HG02981 (cell line): ENCODE data around the gene KNTC1.
"Not testable (repeated sequence)": the region's sequence is repeated elsewhere in the genome, so short reads cannot be mapped to it uniquely, and the experiment has no call there.

Experiments
- ATAC-seq: cut with Tn5 transposase; IDR thresholded peaks from one replicate; pipeline ENCODE4 v1.9.1; 2021; ENCODE audit warnings: mild to moderate bottlenecking, moderate library complexity; ENCODE audit not compliant: unreplicated experiment

KNTC1 gene

GRCh38 chr12:122560138-122560537, 33.1 kb downstream of the KNTC1 start:
- no peak for ATAC-seq

GRCh38 chr12:122563361-122563760, 36.3 kb downstream of the KNTC1 start:
- ATAC-seq: no peak

DNA sequence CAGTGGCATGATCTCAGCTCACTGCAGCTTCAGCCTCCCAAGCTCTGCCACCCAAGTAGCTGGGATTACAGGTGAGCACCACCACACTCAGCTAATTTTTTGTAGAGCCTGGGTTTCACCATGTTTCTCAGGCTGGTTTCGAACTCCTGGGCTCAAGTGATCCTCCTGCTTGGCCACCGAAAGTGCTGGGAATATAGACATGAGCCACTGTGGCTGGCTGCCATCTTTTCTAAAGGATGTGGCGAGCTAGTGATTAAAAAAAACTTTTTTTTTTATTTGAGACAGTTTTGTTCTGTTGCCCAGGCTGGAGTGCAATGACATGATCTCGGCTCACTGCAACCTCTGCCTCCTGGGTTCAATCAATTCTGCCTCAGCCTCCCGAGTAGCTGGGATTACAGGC, 39.8 kb downstream of the KNTC1 start:
- ATAC-seq: not testable (repeated sequence)

DNA sequence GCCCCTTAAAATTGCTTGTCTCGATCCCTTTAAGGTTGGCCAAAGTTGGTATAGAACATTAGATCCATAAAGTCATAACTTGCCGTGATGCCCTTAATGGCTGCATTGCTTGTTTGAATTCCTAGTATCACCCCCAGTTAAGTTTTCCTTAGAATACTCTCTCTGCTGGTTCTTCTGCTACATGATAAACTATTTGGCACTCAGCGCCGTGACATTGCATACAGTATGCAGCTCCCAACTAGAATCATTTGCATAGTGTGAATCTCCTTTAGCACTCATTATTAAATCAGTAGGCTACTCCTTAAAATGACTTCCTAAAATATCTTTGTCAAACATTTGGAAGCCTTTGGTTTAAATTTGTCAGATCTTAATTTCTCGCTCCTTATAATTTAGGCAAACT, 42.2 kb downstream of the KNTC1 start:
- ATAC-seq: no peak

DNA sequence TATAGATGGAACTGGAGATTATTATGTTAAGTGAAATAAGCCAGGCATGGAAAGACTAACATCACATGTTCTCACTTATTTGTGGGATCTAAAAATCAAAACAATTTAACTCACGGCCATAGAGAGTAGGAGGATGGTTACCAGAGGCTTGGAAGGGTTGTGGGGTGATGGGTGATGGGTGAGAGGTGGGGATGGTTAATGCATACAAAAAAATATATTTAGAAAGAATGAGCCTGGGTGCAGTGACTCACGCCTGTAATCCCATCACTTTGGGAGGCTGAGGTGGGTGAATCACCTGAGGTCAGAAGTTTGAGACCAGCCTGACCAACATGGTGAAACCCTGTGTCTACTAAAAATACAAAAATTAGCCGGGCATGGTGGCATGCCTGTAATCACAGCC, 43.0 kb downstream of the KNTC1 start:
- not testable (repeated sequence) for ATAC-seq

DNA sequence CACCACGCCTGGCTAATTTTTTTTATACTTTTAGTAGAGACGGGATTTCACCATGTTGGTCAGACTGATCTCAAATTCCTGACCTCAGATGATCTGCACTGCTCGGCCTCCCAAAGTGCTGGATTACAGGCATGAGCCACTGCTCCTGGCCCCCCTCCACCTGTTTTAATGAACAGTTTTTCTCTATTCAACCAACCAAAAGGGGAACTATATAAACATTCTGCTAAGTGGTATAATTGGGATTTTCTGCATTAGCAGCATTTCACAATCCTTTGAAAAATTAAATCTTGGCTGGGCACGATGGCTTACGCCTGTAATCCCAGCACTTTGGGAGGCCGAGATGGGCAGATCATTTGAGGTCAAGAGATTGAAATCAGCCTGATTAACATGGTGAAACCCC, 44.8 kb downstream of the KNTC1 start:
- no peak for ATAC-seq

DNA sequence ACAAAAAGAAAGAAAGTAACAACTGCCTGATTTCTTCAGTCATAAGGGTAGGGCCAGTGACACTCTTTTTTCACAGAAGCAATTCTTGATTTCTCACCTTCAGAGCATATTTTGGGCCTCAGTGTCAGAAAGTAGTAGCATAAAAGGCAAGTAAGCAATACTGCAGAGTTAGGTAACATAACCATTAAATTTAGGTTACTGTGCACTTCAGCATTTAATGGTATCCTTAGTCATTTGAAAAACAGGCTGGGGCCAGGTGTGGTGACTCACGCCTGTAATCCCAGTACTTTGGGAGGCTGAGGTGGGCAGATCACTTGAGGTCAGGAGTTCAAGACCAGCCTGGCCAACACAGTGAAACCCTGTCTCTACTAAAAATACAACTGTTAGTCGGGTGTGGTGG, 56.2 kb downstream of the KNTC1 start:
- ATAC-seq: not testable (repeated sequence)

DNA sequence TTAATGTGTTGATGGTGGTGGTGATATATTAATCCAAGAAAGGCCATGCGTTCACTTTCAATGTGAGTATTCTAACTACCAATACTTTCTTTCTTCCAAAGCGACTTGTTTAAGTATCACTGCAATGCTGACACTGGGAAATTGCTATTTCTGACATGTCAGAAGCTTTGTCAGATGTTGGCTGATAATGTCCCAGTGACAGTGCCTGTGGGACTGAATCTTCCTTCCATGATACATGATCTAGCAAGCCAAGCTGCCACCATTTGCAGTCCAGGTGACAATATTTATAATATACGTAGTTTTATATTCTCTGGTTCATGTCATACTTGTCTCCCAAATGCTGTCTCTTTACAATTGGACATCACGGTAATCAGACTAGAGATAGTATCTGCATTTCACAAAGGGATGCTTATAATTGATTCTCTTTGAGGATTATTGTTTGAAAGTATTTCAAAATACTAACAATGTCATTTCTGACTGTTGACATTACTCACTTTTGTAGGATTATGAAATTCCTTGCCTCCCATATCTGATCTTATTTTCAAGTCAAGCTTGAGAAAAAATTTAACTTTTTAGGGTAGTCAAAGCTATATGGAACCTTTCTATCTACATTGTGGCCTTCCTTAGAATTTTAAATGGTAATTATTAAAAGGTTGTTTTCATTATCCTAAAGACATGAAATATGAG, 57.3 kb downstream of the KNTC1 start:
- no peak for ATAC-seq

DNA sequence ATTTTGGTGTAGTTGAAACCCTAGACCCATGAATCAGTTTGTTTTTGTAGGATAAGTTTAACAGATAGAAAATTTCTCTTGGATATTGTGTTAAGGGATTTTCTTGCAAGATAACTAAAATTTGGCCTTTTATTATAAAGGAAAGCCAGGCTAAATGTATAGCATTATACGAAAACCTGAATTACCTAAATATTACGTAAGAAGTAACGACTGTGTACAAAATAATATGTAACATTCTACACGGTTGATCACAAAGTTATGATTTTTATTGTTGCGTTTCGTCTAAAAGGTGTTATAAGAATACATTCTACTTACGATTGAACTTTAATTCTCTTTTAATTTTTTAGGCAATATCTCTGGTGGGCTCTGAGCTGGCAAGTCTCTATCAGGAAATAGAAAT, 63.9 kb downstream of the KNTC1 start:
- no peak for ATAC-seq

- ATAC-seq: not testable (repeated sequence)
These were observed 64.9 kb downstream of the KNTC1 start for GRCh38 chr12:122591966-122592365.

DNA sequence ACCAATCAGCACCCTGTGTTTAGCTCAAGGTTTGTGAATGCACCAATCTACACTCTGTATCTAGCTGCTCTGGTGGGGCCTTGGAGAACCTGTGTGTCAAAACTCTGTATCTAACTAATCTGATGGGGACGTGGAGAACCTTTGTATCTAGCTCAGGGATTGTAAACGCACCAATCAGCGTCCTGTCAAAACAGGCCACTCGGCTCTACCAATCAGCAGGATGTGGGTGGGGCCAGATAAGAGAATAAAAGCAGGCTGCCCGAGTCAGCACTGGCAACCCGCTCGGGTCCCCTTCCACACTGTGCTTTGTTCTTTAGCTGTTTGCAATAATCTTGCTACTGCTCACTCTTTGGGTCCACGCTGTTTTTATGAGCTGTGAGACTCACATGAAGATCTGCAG, 65.5 kb downstream of the KNTC1 start:
- not testable (repeated sequence) for ATAC-seq

GRCh38 chr12:122593910-122594309, 66.9 kb downstream of the KNTC1 start:
- no peak for ATAC-seq

DNA sequence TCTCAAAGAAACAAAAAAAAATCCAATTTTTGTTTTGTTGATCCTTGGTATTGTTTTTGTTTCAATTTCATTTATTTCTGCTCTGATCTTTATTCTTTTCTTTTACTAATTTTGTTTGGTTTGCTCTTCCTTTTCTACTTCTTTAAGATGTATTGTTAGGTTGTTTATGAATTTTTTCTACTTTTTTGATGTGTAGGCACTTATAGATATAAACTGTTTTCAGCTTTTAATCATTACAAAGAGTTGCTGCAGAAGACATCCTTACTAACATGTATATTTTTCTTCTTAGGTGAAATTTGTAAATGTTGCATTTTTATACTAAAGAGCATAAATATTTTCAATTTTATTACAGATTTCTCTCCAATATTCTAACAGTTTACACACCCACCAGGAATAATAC, 69.8 kb downstream of the KNTC1 start:
- no peak for ATAC-seq

- ATAC-seq: no peak
These were observed 75.4 kb downstream of the KNTC1 start for GRCh38 chr12:122602456-122602855.

GRCh38 chr12:122604993-122605392, 77.9 kb downstream of the KNTC1 start:
- ATAC-seq: no peak

DNA sequence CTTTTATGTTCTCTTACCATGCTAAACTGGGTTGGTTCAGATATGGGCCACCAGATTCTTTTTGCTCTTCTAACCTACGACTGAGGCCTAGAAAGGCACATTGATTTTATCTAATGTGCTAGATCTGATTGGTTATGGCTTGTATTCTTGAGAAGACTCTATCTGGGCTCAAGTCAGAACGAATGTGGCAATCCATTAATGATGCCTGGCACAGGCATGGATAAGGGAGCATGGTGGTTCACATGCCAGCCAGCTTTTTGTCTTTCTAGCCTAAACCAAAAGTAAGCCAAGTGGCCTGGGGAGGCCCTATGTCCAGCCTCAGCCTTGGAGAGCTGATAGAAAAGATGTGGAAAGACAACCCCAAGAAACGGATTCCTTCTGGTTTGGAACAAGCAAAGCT, 82.7 kb downstream of the KNTC1 start:
- no peak for ATAC-seq

DNA sequence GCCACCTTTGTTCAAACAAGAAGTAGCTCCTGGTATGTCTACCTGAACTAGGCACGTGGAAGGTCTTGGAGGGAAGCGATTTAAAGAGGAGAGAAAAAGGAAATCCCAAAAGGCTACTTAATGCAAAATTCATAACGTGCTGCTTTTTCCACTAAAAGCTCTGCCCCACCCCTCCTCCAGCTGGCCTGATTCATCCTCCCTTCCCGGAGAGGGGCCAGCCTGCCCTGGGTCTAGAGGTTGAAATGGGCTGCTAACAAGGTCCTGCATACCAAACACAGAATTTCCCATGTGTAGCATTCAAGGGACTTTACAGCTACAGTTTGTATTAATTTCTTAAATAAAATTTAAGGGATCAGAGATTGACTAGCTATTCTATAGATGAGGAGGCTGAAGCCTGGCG, 83.2 kb downstream of the KNTC1 start:
- ATAC-seq: no peak

DNA sequence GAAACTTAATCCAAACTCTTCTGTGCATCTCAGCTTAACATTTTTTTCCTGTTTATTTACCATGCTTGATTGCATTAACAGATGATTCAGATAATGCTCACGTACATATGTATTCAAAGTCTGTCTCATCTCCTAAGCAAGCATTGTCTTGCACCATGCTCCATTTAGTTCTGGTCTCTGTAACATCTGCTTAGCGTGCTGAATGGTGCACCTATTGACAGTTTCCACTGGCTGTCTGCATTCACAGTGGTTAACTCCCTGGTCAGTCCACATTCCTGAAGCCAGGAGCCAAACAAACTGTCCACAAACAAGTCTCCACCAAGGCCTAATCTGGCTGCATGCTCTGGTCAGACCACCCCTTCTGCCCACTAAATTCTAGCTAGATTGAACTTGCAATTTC, 83.9 kb downstream of the KNTC1 start:
- ATAC-seq: no peak

GRCh38 chr12:122614839-122615238, 87.8 kb downstream of the KNTC1 start:
- no peak for ATAC-seq

GRCh38 chr12:122615780-122616179, 88.7 kb downstream of the KNTC1 start:
- ATAC-seq: no peak

DNA sequence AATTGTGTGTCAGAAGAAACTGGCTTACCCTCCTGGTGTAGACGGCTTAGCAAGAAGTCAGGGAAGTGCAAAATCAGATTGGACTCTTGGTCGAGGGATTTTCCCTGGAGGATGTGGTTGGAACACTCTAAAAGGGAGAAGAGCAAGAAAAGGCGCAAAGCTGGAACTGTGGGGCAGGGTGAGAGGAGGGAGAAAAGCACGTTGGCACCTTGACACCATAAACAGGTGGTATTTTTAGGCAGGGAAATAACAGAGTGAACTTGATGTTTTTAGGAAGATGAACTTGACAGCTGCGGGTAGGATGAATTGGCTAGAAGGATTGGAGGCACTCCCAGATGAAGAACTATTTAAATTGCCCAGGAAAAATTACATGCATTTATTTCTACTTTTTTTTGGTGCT, 108.4 kb downstream of the KNTC1 start:
- ATAC-seq: no peak

GRCh38 chr12:122643207-122643805, 116.3 kb downstream of the KNTC1 start:
- no peak for ATAC-seq
